ENCODE results near the gene PRADC1. TPM values are rescaled to one million over a fixed set of nuclear protein-coding genes. Genes with fewer than 3 reads are reported as not detected.

The PRADC1 gene
- total RNA-seq, 2 donors from 2014 or later, result 11.7 to 21.4 TPM

- no peaks in the 10 kb centered on the region for H3K27me3 ChIP-seq
- WGBS, 2 donors, result 95 to 99% methylated on average over 7 of the region's 7 CpGs
- H3K4me1 ChIP-seq, result peaks cover 17% of the 10 kb centered on the region
- H3K9me3 ChIP-seq, result no peaks in the 10 kb centered on the region
- DNase-seq (no peak), ATAC-seq (no peak)
- H3K4me3 ChIP-seq, result no peak overlapping the region
- peaks cover 0 to 12% of the 10 kb centered on the region in 2 donors for H3K36me3 ChIP-seq (replicated peaks in 1 of 2; ENCODE audit: insufficient read depth in 1 of 2, low read depth in 2 of 2)
- H3K27ac ChIP-seq, result no peak overlapping the region
- intact Hi-C loops (cut with DNase I), result no loop called here
- TF ChIP-seq POLR2A (IDR thresholded peaks at IDR 0.05) (no peak), CTCF (IDR thresholded peaks at IDR 0.05) (no peak)
Observed at GRCh38 chr2:73254343-73255006, 21.4 kb upstream of the PRADC1 start.

DNA sequence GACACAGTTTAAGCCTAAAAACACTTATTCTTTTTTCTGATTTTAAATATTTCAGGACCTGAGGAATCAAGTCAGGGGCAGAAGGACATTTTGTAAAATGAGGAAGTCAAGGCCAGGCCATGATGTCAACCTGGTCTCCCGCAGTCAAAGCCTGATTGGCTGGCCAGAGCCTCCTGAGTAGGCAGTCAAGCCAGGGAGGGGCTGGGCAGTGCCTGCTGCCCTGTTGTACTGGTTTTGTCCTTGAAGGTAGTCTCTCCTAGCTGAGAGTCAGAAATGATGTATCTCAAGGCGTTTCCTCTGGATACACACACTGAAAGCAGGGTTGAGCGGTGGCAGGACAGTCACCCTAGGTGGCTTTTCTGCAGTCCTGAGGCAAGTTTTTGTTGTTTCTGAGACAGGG lies 20.9 kb upstream of the PRADC1 start:
- Histone ChIP-seq H3K4me3 (no peak overlapping the region), H3K27me3 (no peaks in the 10 kb centered on the region), H3K27ac (no peak overlapping the region), H3K9me3 (no peaks in the 10 kb centered on the region), H3K36me3 (replicated peaks in 1 of 2; ENCODE audit: insufficient read depth in 1 of 2, low read depth in 2 of 2) (peaks cover 0 to 17% of the 10 kb centered on the region in 2 donors), H3K4me1 (peaks cover 17% of the 10 kb centered on the region)
- 73 to 76% methylated on average over 3 of the region's 3 CpGs for WGBS, 2 donors
- no peak for ATAC-seq
- intact Hi-C loops (cut with DNase I), result no loop called here
- peak in 2 of 4 donors; percentile 25 to 32 for DNase-seq
- no peak for TF ChIP-seq CTCF (IDR thresholded peaks at IDR 0.05)
- no peak for TF ChIP-seq POLR2A (IDR thresholded peaks at IDR 0.05)

DNA sequence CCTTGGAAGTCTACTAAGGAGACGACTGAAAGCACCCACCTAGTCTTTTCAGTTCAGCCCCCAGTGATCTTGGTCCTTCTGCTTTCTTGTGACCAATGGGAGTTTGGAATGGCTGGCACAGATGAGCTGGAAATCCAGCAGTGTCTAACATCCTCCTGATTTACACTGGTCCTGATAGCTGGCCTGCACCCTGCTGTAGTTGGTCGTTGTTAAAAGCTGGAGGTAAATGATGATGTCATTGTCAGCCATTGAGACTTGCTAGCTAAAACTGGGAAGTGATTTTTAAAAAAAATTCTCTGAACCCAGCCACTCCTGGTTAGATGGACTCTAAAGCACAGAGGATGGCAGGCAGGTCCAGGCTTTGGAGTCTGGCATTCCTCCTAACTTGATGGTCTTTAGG lies 20.4 kb upstream of the PRADC1 start:
- no peak overlapping the region for H3K27ac ChIP-seq
- TF ChIP-seq POLR2A (IDR thresholded peaks at IDR 0.05) (no peak), CTCF (IDR thresholded peaks at IDR 0.05) (no peak)
- no peak for ATAC-seq
- WGBS, 2 donors, result 62 to 67% methylated on average over 2 of the region's 2 CpGs
- peaks cover 0 to 21% of the 10 kb centered on the region in 2 donors for H3K36me3 ChIP-seq (replicated peaks in 1 of 2; ENCODE audit: insufficient read depth in 1 of 2, low read depth in 2 of 2)
- no peaks in the 10 kb centered on the region for H3K9me3 ChIP-seq
- DNase-seq, result no peak
- H3K27me3 ChIP-seq, result no peaks in the 10 kb centered on the region
- intact Hi-C loops (cut with DNase I), result no loop called here
- peaks cover 17% of the 10 kb centered on the region for H3K4me1 ChIP-seq
- no peak overlapping the region for H3K4me3 ChIP-seq

- intact Hi-C loops (cut with DNase I), result no loop called here
- peaks cover 0 to 23% of the 10 kb centered on the region in 2 donors for H3K36me3 ChIP-seq (replicated peaks in 1 of 2; ENCODE audit: insufficient read depth in 1 of 2, low read depth in 2 of 2)
Observed at GRCh38 chr2:73252238-73253027, 19.4 kb upstream of the PRADC1 start.

More at GRCh38 chr2:73252238-73253027, 19.4 kb upstream of the PRADC1 start:
- DNase-seq, result no peak
- H3K4me1 ChIP-seq, result peaks cover 17% of the 10 kb centered on the region
- WGBS, 2 donors, result 92 to 94% methylated on average over 14 to 17 of the region's 17 CpGs
- H3K9me3 ChIP-seq, result no peaks in the 10 kb centered on the region
- TF ChIP-seq POLR2A (IDR thresholded peaks at IDR 0.05), result no peak
- TF ChIP-seq CTCF (IDR thresholded peaks at IDR 0.05), result no peak
- ATAC-seq, result no peak
- no peaks in the 10 kb centered on the region for H3K27me3 ChIP-seq
- H3K4me3 ChIP-seq, result no peak overlapping the region
- H3K27ac ChIP-seq, result no peak overlapping the region

Data from body of pancreas (tissue), 4 donors.